HepG2 (cell line): ENCODE results near the gene RPGRIP1. TPM values are rescaled to one million over a fixed set of nuclear protein-coding genes. Genes with fewer than 3 reads are reported as not detected.

Source experiments
- AGO2 ChIP-seq: fragments of 200-400 bp; formaldehyde crosslinking; optimal IDR thresholded peaks from 2 replicates; pipeline ENCODE3; 2017; ENCODE audit warnings: mild to moderate bottlenecking, low read depth, low read length, moderate library complexity
- GATAD2A ChIP-seq: IDR thresholded peaks from 2 replicates; pipeline ENCODE4 v1.6.1; 2016
- GMEB2 ChIP-seq: IDR thresholded peaks from 2 replicates; pipeline ENCODE4 v1.6.1; 2016; ENCODE audit warnings: missing biosample characterization, missing genetic modification reagents, low read depth
- PHF5A ChIP-seq: IDR thresholded peaks from one replicate; pipeline ENCODE4 v1.6.1; 2018; ENCODE audit warnings: low read depth, missing genetic modification reagents; ENCODE audit not compliant: unreplicated experiment
- PPARG ChIP-seq: conservative IDR thresholded peaks from 2 replicates; pipeline ENCODE4 v1.6.1; 2016; ENCODE audit warnings: missing biosample characterization, missing genetic modification reagents
- RBFOX2 ChIP-seq: fragments of 200-400 bp; formaldehyde crosslinking; IDR thresholded peaks from 2 replicates; pipeline ENCODE4 v1.6.1; 2017; ENCODE audit warnings: low read depth, mild to moderate bottlenecking, low read length
- TRIM24 ChIP-seq: sonication (generic); formaldehyde crosslinking; IDR thresholded peaks from 2 replicates; pipeline ENCODE4 v1.8.0; 2022; ENCODE audit warnings: mild to moderate bottlenecking, missing genetic modification reagents
- ZNF354B ChIP-seq: sonication (generic); formaldehyde crosslinking; IDR thresholded peaks from 2 replicates; pipeline ENCODE4 v1.8.0; 2022; ENCODE audit warnings: mild to moderate bottlenecking, missing genetic modification reagents
- ZNF484 ChIP-seq: sonication (generic); formaldehyde crosslinking; IDR thresholded peaks from 2 replicates; pipeline ENCODE4 v1.5.1; 2020; ENCODE audit warnings: mild to moderate bottlenecking, low read depth, missing genetic modification reagents, borderline replicate concordance
- polyA plus RNA-seq, 8 experiments: library from polyadenylated mRNA; depleted of rRNA in 3 of 8; stranded (reverse) in 7 of 8; unstranded in 1 of 8; fragments of >200 nt; fragmentation: Illumina TruSeq in 4 of 8; extraction: Trizol in 4 of 8; gene quantifications; 2 replicates each; pipeline versions ENCODE4 v1.2.1 to v1.2.3, GENCODE V29; 2011 to 2016; ENCODE audit warnings: low read depth in 4 of 8, missing spikeins in 1 of 8, mixed read lengths in 1 of 8; ENCODE audit not compliant: insufficient read depth in 1 of 8
- total RNA-seq, 5 experiments: library from RNA; depleted of rRNA; stranded (reverse); fragments of >200 nt; fragmentation: Illumina TruSeq; extraction: Trizol; gene quantifications; 2 replicates each; pipeline ENCODE4 v1.2.3, GENCODE V29; 2016; ENCODE audit warnings: low read depth in 1 of 5
- TF ChIP-seq, protein P1 (sequence below): sonication (generic); formaldehyde crosslinking; conservative IDR thresholded peaks from 2 replicates; pipeline ENCODE4 v1.4.0; 2020; ENCODE audit warnings: missing genetic modification reagents
- TF ChIP-seq, protein P2 (sequence below): sonication (generic); formaldehyde crosslinking; conservative IDR thresholded peaks from 2 replicates; pipeline ENCODE4 v1.4.0; 2020; ENCODE audit warnings: missing genetic modification reagents
- TF ChIP-seq, protein P3 (sequence below): conservative IDR thresholded peaks from 2 replicates; pipeline ENCODE4 v1.6.1; 2018; ENCODE audit warnings: missing genetic modification reagents
- TF ChIP-seq, protein P4 (sequence below): sonication (generic); formaldehyde crosslinking; IDR thresholded peaks from 2 replicates; pipeline ENCODE4 v1.9.0; 2021; ENCODE audit warnings: missing genetic modification reagents, borderline replicate concordance

The RPGRIP1 gene
- total and polyA plus RNA-seq, 2 of the 13 experiments (the other 11 are each of a cell fraction or from before 2014, with no cell fraction given): 0.13 to 1.1 TPM

- TF ChIP-seq GMEB2 (CRISPR knock-in tag) (no peak), RBFOX2 (peak; percentile 25), PHF5A (CRISPR knock-in tag) (no peak), GATAD2A (CRISPR knock-in tag) (0 out of 2 replicates have a peak, but pooled peaks have one; percentile 16), AGO2 (peak; percentile 11), TRIM24 (CRISPR knock-in tag) (no peak), PPARG (CRISPR knock-in tag) (0 out of 2 replicates have a peak, but pooled peaks have one; percentile 22), ZNF484 (no peak), ZNF354B (CRISPR knock-in tag) (no peak)
- TF ChIP-seq, protein P1, sequence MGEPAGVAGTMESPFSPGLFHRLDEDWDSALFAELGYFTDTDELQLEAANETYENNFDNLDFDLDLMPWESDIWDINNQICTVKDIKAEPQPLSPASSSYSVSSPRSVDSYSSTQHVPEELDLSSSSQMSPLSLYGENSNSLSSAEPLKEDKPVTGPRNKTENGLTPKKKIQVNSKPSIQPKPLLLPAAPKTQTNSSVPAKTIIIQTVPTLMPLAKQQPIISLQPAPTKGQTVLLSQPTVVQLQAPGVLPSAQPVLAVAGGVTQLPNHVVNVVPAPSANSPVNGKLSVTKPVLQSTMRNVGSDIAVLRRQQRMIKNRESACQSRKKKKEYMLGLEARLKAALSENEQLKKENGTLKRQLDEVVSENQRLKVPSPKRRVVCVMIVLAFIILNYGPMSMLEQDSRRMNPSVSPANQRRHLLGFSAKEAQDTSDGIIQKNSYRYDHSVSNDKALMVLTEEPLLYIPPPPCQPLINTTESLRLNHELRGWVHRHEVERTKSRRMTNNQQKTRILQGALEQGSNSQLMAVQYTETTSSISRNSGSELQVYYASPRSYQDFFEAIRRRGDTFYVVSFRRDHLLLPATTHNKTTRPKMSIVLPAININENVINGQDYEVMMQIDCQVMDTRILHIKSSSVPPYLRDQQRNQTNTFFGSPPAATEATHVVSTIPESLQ (CRISPR knock-in tag): 0 out of 2 replicates have a peak, but pooled peaks have one; percentile 39
- TF ChIP-seq, protein P2, sequence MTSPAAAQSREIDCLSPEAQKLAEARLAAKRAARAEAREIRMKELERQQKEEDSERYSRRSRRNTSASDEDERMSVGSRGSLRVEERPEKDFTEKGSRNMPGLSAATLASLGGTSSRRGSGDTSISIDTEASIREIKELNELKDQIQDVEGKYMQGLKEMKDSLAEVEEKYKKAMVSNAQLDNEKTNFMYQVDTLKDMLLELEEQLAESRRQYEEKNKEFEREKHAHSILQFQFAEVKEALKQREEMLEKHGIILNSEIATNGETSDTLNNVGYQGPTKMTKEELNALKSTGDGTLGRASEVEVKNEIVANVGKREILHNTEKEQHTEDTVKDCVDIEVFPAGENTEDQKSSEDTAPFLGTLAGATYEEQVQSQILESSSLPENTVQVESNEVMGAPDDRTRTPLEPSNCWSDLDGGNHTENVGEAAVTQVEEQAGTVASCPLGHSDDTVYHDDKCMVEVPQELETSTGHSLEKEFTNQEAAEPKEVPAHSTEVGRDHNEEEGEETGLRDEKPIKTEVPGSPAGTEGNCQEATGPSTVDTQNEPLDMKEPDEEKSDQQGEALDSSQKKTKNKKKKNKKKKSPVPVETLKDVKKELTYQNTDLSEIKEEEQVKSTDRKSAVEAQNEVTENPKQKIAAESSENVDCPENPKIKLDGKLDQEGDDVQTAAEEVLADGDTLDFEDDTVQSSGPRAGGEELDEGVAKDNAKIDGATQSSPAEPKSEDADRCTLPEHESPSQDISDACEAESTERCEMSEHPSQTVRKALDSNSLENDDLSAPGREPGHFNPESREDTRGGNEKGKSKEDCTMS (CRISPR knock-in tag): no peak
- TF ChIP-seq, protein P3, sequence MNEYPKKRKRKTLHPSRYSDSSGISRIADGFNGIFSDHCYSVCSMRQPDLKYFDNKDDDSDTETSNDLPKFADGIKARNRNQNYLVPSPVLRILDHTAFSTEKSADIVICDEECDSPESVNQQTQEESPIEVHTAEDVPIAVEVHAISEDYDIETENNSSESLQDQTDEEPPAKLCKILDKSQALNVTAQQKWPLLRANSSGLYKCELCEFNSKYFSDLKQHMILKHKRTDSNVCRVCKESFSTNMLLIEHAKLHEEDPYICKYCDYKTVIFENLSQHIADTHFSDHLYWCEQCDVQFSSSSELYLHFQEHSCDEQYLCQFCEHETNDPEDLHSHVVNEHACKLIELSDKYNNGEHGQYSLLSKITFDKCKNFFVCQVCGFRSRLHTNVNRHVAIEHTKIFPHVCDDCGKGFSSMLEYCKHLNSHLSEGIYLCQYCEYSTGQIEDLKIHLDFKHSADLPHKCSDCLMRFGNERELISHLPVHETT: no peak
- TF ChIP-seq, protein P4, sequence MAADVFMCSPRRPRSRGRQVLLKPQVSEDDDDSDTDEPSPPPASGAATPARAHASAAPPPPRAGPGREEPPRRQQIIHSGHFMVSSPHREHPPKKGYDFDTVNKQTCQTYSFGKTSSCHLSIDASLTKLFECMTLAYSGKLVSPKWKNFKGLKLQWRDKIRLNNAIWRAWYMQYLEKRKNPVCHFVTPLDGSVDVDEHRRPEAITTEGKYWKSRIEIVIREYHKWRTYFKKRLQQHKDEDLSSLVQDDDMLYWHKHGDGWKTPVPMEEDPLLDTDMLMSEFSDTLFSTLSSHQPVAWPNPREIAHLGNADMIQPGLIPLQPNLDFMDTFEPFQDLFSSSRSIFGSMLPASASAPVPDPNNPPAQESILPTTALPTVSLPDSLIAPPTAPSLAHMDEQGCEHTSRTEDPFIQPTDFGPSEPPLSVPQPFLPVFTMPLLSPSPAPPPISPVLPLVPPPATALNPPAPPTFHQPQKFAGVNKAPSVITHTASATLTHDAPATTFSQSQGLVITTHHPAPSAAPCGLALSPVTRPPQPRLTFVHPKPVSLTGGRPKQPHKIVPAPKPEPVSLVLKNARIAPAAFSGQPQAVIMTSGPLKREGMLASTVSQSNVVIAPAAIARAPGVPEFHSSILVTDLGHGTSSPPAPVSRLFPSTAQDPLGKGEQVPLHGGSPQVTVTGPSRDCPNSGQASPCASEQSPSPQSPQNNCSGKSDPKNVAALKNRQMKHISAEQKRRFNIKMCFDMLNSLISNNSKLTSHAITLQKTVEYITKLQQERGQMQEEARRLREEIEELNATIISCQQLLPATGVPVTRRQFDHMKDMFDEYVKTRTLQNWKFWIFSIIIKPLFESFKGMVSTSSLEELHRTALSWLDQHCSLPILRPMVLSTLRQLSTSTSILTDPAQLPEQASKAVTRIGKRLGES (CRISPR knock-in tag): 0 out of 2 replicates have a peak, but pooled peaks have one; percentile 1
- TF ChIP-seq, all 625 proteins: peak for 18
Observed at GRCh38 chr14:21267886-21268616, 11.8 kb upstream of the RPGRIP1 start (continued).
